Coronary artery (tissue), 2 donors: ENCODE data around the gene SRP68.
A peak's percentile ranks its signal among the peaks of the same experiment; 100 is the strongest.

Experiments
- DNase-seq: peaks from one replicate; pipeline ENCODE4 v3.0.0-alpha.2; 2017; ENCODE audit warnings: low spot score
- H3K27ac ChIP-seq, 2 donors: fragments of 200-600 bp; sonication (generic); one replicate each; pipeline ENCODE4 v1.5.1; 2016 to 2019
- H3K4me3 ChIP-seq: fragments of 200-600 bp; sonication (generic); 2 replicates; pipeline ENCODE4 v1.5.1; 2016; ENCODE audit warnings: mild to moderate bottlenecking, moderate library complexity
- CTCF ChIP-seq: fragments of 200-600 bp; sonication (generic); IDR thresholded peaks from one replicate; pipeline ENCODE4 v1.5.1; 2019; ENCODE audit warnings: antibody characterized with exemption

The SRP68 gene

GRCh38 chr17:76107509-76107908 is 35.2 kb upstream of the SRP68 start:
- no peak for TF ChIP-seq CTCF

GRCh38 chr17:76106703-76107102 is 34.4 kb upstream of the SRP68 start:
- DNase-seq: no peak
- no peak for TF ChIP-seq CTCF
- Histone ChIP-seq H3K27ac (no peak overlapping the region), H3K4me3 (no peak overlapping the region)

More at GRCh38 chr17:76107509-76107908, 35.2 kb upstream of the SRP68 start:
- no peak overlapping the region for H3K27ac ChIP-seq
- H3K4me3 ChIP-seq: no peak overlapping the region
- no peak for DNase-seq

- no peak for TF ChIP-seq CTCF
- DNase-seq: no peak
- Histone ChIP-seq H3K4me3 (no peak overlapping the region), H3K27ac (no peak overlapping the region)
Observed at GRCh38 chr17:76104896-76105231, 32.5 kb upstream of the SRP68 start.

- H3K4me3 ChIP-seq: peak overlapping the region; percentile 95
- no peak for DNase-seq
Observed at GRCh38 chr17:76104140-76104895, 32.0 kb upstream of the SRP68 start.

GRCh38 chr17:76103274-76104139 is 31.2 kb upstream of the SRP68 start, which contains the start of gene EXOC7:
TSS of gene EXOC7 (minus strand) at chr17:76103787. CDS start at chr17:76103692, 95 bp downstream.
- DNase-seq: peak; percentile 93
- Histone ChIP-seq H3K27ac (peak within 1 kb of the TSS; percentile 70 to 76), H3K4me3 (peak within 1 kb of the TSS; percentile 95)
- no peak for TF ChIP-seq CTCF

More at GRCh38 chr17:76104140-76104895, 32.0 kb upstream of the SRP68 start:
- peak overlapping the region; percentile 70 to 76 for H3K27ac ChIP-seq
- no peak for TF ChIP-seq CTCF

- Histone ChIP-seq H3K4me3 (peak overlapping the region; percentile 95), H3K27ac (peak overlapping the region; percentile 70 to 76)
- no peak for TF ChIP-seq CTCF
- no peak for DNase-seq
Observed at GRCh38 chr17:76102944-76103273, 30.6 kb upstream of the SRP68 start.
